ENCODE results near the gene DSCAML1.

DNA sequence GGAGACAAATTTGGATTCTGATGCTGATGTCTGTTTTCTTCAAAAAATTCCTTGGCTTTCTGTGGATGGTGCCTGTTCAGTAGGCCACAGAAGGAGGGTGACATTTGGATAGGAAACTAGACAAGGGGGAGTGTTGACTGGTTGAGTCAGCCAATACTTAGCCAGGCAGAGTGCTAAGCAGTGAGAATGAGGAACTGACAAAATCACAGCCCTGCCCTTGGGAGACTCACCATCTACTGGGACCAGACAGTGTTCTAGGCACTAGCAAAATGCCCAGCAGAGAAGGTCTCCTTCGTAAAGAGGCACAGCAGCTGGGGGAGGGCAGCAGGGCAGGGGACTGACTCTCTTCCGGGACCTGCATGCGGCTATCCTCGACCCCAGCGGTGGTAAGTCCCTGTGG, 190.2 kb downstream of the DSCAML1 start:
- TF ChIP-seq SIN3A (IDR thresholded peaks at IDR 0.05; ENCODE audit: borderline replicate concordance, insufficient read depth, low read length) (no peak), POLR2AphosphoS5 (IDR thresholded peaks at IDR 0.05; ENCODE audit: low read depth, low read length) (no peak)
- TF ChIP-seq, protein P1, sequence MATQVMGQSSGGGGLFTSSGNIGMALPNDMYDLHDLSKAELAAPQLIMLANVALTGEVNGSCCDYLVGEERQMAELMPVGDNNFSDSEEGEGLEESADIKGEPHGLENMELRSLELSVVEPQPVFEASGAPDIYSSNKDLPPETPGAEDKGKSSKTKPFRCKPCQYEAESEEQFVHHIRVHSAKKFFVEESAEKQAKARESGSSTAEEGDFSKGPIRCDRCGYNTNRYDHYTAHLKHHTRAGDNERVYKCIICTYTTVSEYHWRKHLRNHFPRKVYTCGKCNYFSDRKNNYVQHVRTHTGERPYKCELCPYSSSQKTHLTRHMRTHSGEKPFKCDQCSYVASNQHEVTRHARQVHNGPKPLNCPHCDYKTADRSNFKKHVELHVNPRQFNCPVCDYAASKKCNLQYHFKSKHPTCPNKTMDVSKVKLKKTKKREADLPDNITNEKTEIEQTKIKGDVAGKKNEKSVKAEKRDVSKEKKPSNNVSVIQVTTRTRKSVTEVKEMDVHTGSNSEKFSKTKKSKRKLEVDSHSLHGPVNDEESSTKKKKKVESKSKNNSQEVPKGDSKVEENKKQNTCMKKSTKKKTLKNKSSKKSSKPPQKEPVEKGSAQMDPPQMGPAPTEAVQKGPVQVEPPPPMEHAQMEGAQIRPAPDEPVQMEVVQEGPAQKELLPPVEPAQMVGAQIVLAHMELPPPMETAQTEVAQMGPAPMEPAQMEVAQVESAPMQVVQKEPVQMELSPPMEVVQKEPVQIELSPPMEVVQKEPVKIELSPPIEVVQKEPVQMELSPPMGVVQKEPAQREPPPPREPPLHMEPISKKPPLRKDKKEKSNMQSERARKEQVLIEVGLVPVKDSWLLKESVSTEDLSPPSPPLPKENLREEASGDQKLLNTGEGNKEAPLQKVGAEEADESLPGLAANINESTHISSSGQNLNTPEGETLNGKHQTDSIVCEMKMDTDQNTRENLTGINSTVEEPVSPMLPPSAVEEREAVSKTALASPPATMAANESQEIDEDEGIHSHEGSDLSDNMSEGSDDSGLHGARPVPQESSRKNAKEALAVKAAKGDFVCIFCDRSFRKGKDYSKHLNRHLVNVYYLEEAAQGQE (IDR thresholded peaks at IDR 0.05; ENCODE audit: insufficient read depth in 1 of 2, low read depth in 2 of 2, low read length in 2 of 2): no peak
